Right forelimb (tissue), 1 donor: Measurements from ENCODE around the gene GALNT11.
"Not testable (repeated sequence)": the region's sequence is repeated elsewhere in the genome, so short reads cannot be mapped to it uniquely, and the experiment has no call there.

Experiments
- DNase-seq: peaks from one replicate; pipeline ENCODE4 v3.0.0-alpha.2; 2018

GALNT11 gene

DNA sequence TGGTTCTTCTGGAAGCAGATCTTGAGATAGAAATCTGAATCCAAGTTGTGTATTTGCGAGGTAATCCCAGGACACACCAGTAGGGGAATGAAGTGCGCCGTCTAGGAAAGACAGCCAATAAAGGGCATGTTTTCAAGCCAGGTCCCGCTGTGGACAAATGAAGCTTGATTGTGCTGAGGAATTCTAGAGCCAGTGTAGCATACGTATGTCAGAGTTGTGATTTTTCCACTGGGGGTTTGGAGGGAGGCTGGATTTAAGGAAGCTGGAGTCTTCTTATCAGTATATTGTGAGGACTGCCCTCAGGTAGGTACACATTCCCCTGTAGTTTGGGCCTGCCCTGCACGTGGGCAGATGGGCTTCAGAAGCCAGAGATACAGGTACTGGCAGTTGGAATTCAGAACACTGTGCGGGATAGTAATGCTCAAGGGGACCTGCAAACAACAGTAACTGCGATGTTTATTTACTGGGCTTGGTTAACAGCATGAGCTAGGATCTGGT is 50.9 kb downstream of the GALNT11 start:
- DNase-seq = no peak

DNA sequence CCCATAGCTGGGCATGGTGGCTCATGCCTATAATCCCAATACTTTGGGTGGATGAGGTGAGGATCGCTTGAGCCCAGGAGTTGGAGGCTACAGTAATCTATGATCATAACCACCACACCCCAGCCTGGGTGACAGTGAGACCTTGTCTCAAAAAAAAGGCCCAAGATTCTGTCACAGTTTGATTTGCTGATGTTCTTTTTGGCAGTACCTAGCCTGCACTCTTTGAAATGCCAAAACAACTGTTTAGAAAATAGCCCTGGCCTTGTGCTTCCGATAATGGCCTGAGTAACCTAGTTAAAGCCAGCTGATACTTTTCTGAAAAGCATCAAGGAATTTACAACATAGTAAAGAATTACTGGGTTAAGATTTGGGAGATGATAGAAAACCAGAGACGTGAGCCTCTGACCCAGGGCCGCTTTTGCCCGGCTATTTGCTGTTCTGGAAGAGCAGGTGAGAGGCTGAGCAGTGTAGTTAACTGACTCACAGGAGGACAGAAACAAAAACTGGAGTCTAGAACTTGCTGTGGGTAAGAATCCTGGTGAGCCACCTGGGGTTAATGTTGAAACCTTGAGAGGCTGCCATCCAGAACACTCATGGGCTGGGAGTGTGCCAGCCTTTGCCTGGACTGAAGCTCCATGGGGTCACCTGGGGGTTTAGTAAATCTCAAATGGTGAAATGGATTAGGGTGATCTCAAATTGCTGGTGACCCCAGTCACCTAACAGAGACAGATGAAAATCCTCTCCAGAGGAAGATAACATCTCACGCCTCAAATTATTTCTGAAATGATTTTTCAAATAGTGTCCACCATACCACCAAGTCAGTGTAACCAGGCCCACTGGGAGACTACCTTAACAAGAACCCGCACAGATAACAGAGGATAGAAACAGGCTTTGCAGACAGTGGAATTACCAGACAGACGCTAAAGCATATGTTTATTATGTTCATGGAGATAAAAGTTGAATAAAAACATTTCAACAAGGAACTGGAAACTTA is 51.8 kb downstream of the GALNT11 start:
- DNase-seq = no peak

DNA sequence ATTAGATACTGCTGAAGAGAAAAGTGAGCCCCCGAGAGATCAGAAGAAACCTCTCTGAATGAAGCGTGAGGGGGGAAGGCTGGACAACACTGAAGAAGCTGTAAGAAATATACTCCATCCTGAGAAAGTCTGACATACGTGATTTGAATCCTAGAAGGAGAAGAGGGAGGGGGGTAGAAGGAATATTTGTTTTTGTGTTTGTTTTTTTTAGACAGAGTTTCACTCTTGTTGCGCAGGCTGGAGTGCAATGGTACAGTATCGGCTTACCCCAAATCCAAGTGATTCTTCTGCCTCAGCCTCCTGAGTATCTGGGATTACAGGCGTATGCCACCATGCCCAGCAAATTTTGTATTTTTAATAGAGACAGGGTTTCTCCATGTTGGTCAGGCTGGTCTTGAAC is 52.6 kb downstream of the GALNT11 start:
- no peak for DNase-seq

DNA sequence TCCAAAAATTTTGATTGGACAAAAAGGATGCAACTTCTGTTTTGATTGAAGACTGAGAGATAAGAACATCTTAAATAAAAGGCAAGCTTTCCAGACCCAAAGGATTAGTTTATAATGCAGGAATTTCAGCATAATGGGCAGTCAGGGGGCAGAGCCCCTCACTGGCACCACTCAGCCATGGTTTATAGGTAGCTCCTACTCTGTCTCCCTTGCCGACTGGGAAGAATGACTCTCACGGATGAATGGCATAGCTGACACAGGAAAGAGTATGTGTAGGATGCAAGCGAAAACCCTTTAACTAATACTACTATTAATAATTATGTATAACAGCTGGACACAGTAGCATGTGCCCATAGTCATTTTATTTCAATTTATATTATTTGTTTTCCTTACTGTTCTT is 53.3 kb downstream of the GALNT11 start:
- DNase-seq = no peak

DNA sequence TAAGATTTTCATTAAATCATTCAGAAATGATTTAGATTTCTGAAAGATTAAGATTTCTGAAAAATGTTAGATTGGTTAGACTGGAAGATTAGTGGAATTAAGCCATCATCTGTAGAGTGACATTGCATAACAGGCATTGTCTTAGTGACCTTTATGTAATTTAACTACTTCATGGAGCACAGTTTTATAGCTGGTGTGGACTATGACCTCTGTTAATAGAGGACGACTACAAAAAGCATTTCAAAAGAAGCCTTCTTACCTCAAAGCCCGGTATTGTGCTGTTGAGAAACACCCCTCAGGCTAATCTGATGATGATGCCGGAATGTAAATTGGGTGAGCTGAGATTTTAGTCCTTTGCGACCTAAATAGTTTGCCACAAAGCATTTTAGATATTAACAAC is 55.6 kb downstream of the GALNT11 start:
- DNase-seq = no peak

DNA sequence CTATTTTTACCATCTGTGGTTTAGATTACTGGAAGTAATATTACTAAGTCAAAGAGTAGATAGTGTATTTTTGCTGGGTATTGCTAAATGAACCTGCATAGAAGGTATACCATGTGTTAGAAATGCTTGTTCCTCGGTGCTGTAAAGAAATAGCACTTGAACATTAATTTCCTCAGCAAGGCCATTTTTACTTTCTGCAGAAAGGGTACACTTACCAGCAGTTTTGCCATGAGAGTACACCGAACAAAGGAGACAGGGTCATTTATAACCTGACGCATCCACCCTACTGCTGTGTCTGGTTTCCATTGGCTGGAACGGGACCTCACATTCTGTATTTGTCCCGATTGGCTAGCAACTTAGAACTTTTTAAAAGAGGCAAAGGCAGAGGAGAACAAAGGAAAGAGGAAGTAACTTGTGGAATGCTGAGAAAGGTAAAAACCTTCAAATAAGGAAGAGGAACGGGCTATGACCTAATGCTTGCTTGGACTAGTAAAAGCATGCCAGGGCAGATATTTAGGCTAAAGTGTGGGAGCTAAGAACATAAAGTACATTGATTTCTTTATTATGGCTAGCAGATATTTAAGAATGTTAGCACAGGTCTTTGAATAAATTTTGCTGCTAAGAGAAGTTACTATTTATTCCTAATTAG is 56.7 kb downstream of the GALNT11 start:
- DNase-seq = not testable (repeated sequence)

DNA sequence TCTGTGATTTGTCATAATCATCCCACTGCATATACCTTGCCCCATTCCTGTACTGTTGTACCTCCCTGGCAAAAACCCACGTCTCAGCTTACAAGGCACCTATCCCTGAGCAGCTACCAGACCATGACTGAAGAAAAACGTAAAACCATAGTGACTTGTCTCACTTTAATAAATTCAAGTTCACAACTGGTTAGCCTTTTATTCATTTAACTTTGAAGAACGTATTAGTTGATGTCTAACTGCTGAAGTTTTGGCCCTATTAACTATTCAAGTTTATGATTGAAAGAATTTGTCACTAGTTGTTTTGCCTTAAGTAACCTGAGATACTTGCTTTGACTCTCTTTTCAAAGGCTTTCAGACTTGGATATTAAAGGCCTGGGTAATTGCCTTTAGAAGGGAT is 59.7 kb downstream of the GALNT11 start:
- DNase-seq = no peak

DNA sequence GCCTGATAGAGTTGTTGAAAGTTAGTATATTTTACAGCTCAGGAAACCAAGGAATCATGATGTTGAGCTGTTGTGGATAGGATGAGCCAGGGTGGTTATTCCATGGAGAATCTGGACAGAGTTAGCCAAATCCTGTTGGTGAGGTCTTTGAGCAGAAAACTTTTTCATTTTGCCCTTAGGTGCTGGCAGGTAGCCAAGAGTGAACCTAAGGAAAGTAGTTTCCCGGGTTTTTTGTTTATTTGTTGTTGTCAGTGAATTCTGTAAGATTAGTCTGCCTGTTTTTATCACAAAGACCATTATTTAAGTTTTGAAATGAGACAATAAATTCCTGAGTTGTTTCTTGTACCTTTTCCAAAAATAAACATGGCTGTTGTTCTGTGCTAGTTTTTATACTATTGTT is 61.0 kb downstream of the GALNT11 start:
- DNase-seq = no peak

DNA sequence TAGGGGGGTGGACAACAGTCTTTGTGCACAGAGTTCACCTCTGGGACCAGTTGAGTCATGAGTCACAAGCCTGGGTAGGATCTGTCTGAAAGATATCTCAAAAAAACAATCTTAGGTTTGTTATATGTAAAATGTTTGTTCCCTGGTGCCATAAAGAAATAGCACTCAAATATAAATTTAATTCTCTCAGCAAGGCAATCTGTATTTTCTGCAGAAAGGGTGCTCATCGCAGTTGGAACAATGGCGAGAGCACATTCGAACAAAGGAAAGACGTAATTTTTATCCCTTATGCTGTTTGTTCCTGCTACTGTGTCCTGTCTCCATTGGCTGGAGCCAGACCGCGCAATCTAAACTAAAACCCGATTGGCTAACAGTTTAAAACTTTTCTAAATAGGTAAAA is 63.7 kb downstream of the GALNT11 start:
- no peak for DNase-seq

DNA sequence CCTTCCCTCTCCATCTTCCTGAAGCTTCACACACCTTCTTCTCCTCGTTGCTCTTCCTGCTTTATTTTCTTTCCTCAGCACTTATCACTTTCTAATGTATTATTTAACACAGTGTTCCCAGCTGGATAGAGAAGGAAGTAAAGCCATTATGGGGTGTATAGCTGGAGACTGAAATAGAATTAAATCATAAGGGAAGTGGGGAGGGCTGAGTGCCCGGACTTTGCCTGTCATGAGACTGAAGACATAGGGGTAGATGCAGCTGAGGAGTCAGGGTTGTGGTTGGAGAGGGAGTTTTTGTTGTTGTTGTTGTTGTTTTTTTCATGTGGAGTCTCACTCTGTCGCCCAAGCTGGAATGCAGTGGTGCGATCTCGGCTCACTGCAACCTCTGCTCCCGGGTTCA is 65.3 kb downstream of the GALNT11 start:
- DNase-seq = no peak

DNA sequence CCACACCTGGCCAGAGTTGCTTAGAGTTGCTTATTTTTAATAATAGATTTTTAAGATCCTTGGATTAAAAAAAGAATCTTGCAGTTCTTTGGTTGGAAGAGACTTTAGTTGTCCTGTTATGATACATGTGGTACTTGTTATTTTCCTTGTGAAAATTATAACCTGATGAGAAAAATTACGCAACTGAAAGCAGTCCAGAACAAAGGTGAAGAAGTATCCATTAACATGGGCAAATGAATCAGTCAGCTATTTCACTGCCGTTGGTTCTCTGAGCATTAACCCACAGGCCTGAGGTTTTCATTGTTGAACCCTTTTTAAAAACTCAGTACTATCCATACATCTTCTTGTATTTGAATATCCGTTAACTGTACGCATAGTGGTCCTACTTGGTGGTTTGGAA is 68.2 kb downstream of the GALNT11 start:
- no peak for DNase-seq

DNA sequence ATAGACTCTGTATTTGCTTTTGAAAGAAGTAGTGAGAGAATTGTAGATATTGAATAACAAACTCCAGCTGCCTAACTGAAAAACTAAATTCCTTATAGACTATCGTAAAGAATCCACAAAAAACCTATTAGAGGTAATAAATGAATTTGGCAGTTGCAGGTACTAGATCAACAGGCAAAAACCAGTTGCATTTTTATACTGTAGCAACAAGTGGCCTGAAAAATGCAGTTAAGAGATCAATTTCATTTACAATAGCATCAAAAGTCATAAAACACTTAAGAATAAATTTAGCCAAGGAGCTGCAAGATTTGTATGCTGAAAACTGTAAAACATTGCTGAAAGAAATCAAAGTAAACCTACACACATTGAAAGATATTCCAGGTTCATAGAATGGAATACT is 70.3 kb downstream of the GALNT11 start:
- DNase-seq = no peak

DNA sequence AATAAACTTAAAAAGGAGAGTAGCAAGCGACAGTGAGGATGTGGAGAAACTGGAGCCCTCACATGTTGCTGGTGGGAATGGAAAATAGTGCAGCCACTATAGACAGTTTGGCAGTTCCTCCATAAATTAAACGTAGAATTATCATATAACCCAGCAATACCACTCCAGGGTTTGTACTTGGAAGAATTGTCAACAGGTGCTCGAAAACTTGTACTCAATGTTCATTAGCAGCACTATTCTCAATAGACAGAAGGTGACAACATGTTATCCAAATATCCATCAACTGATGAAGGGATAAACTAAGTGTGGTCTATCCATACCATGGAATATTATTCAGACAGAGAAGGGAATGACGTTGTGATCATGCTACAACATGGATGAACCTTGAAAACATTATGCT is 71.9 kb downstream of the GALNT11 start:
- DNase-seq = no peak

DNA sequence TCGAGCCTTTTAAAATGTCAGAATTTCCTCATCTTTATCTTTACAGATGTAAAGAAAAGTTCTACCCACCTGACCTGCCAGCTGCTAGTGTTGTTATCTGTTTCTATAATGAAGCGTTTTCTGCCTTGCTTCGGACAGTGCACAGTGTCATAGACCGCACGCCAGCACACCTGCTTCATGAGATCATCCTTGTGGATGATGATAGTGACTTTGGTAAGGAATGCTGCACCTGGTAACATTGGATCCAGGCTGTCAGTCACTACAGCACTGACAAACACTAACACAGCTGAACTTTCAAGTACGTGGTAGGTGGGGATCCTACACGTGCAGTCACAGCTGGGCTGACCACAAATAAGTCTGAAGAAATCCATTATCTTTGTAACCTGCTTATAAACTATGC is 77.6 kb downstream of the GALNT11 start:
- DNase-seq = no peak

DNA sequence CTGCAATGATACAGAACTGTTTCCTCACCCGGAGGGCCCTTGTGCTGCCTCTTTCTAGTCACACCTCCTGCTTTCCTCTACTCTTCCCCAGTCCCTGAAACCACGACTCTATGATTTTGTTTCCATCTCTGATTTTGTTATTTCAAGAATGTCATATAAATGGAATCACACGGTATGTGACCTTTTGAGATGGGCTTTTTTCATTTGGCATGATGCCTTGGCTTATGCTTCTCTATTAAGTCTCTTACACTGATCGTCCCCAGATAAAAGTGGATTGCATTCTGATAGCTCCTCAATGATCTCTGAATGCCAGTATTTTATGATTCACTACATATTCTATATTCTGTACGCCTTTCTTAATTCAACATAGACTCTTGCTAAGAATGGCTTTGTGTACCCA is 78.2 kb downstream of the GALNT11 start:
- no peak for DNase-seq

DNA sequence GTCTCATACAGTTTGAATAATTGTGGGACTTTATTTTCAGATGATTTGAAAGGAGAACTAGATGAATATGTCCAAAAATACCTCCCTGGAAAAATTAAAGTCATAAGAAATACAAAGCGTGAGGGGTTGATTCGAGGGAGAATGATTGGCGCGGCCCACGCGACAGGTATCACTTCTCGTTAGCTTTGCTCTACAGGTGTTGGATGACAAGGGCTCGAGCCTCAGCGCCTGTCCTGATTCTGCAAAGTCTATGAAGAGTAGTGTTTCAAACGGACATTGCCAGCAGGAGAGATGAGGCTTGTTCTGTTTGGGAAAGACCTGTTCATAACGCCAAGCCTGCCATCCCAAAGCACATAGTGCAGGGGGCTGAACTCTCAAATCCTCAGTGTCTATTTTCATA is 79.7 kb downstream of the GALNT11 start:
- no peak for DNase-seq

DNA sequence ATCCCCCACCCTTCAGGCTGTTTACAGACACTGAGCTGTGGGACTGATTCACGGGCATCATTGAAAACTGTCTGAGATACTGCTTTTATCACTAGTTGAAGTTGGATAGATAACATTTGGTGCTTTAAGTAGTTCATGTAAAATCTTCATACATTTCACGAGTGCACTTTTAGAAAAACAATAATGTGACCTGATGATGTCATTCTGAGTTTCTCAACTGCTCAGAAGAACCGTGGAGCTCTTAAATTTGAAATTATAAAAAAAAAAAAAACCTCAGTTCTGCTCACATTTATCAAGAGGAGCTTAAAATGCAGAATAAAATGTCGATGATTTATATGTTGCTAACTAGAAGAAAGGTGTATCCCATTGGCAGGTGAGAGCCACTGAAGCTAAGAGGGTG is 81.5 kb downstream of the GALNT11 start:
- no peak for DNase-seq

DNA sequence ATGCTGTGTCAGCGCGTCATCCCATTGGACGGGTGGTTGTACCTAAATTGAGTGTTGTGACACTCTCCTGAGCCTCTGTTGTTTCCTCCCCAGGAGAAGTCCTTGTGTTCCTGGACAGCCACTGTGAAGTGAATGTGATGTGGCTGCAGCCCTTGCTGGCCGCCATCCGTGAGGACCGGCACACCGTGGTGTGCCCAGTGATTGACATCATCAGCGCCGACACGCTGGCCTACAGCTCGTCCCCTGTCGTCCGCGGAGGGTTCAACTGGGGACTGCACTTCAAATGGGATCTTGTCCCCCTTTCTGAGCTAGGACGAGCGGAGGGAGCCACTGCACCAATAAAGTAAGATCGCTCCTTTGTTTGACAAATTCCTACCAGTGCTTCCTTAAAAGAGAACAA is 82.5 kb downstream of the GALNT11 start:
- no peak for DNase-seq

DNA sequence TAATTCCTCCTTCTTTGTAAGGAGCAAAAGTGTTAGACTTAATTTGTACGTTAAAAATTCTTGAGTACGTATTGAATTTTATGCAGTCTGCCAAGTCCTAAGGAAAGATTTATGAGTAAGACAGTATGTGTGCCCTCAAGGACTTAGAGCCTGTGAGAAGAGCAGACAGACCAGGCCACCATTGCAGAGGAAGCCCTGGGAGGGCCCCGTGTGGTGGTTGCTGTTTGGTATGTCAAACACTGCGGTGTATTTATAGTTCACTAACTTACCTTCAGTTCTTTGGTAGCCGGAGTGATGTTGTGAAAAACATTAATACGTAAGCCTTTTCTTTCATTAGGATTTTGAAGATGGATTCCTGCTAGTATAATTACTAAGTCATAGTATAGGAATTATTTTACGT is 82.9 kb downstream of the GALNT11 start:
- no peak for DNase-seq

DNA sequence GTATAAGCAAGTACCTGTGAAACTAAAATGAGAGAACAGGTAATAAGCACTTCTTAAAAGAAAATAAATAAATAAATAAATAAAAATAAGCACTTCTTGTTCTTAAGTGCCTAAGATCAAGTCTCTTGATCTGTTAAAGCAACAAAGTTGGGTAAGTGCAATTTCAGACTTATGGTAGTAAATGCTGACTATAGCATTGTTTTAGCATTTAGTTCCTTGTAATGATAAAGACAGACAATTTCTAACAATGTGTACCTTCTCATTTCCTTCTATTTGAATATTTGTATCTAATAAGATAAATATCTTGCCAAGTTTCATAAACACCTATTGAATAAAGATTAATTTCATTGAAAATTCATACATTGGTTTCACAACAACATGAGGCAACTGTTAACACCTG is 87.4 kb downstream of the GALNT11 start:
- no peak for DNase-seq

DNA sequence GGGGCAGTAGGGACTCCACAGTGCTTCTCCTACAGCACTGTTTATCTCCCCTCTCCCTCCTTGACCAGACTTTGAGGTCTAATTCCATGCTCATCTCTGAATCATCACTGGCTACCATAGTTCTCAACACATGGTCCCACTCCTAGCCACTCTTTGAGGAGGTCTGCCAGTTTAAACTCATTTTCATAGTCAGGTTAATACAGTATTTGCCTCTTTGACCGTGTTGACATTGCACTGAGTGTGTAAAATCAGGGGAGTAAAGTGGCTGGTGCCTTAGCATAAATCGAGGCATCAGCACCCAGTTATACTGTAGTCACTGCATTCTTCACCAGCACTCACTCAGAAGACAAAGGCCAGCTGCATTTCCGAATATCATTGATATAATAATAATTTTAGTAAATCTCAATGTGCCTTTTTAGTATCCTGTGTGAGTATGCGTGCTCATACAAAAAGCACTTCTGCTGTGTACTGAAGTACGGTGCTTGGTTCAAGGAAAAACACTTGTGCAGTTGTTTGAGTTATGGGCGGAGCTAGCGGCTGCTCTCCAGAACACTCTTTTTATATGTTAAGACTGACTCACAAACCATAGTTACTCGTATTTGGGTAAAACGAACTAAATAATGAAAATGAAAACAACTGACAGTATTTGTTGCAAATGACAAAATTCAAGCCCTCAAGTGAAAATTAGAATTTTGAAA is 89.7 kb downstream of the GALNT11 start:
- no peak for DNase-seq

DNA sequence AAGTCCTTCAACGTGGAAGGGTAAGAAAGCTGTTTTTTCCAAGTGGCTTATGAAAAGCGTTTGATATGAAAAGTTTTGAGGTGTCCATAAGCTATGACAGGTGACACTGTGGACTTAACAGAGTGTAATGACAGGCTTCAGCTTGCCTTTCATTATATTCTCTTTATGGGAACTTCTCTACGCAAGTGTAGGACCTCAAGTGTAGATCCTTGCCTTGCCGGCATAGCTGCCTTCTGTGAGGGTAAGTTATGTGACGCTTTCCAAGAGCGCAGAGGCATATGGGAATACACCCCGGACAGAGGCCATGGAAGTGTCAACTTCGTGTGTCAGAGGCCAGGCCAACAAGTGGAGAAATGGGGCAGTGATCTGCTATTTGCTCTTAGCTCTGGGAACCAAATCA is 91.9 kb downstream of the GALNT11 start:
- DNase-seq = no peak

DNA sequence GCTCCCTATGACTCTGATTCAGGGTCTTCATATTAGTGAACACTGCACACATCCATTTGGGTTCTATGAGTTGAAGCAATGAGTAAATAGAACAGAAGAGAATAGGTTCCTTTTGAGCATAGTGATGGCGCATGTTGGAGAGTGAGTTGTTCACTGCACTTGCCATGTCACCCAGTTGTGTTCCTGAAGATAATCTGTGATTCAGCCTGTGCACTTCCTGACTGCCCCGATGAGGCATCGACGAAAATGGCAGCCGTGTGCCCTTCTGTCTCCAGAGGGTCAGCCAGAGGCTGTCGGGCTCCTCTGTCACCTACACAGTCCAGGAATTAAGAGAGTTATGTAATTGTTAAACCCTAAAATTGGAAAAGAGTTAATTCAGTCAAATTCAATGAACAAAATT is 94.7 kb downstream of the GALNT11 start:
- DNase-seq = no peak

DNA sequence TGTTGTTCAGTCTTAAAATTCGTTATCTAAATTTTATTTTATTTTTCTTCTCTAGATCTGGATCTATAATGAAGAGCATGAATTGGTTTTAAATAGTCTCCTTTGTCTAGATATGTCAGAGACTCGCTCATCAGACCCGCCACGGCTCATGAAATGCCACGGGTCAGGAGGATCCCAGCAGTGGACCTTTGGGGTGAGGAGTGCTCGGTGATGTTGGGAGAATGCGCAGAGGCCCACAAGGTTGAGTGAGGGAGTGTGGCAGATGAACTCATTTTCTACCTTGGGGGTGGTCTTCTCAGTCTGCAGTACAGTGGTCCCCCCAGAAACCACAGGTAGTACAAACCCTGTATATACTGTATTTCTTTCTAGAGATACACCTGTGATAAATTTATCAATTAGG is 95.3 kb downstream of the GALNT11 start:
- no peak for DNase-seq
